HG02981 (cell line): ENCODE data around the gene MED13L.

Source experiments
- ATAC-seq: cut with Tn5 transposase; IDR thresholded peaks from one replicate; pipeline ENCODE4 v1.9.1; 2021; ENCODE audit warnings: mild to moderate bottlenecking, moderate library complexity; ENCODE audit not compliant: unreplicated experiment

The MED13L gene

DNA sequence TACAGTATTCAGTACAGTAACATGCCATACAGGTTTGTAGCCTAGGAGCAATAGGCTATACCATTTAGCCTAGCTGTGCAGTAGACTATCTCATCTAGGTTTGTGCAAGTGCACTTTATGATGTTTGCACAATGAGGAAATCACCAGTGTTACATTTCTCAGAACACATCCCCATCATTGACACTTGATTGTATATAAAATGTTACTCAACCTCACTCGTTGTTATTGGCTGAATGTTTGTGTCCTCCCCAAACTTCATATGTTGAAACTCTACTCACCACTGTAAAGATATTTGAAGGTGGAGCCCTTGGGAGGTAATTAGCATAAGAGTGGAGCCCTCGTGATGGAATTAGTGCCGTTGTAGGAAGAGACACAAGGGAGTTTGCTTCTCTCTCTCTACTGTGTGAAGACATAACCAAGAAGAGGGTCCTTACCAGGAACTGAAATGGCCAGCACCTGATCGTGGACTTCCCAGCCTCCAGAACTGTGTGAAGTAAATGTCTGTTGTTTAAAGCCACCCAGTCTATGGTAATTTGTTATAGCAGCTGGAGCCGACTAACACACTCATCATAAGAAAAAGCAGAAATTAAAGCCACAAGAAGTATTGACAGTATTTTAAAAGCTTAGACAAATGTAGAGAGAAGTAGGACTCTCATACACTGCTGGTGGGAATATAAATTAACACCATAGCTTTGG is 3.2 kb upstream of the MED13L start:
- no peak for ATAC-seq

DNA sequence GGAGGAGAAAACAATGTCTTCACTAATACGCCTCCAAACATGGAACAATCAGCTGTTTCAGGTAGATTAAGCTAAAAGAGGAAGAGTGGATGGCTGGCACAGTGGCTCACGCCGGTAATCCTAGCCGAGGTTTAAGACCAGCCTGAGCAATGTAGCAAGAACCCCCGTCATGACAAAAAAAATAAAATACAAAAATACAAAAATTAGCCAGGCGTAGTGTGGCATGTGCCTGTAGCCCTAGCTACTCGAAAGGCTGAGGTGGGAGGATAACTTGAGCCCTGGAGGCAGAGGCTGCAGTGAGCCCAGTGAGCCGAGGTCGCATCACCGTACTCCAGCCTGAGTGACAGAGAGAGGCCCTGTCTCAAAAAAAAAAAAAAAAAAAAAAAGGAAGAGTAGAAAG is 1.2 kb upstream of the MED13L start:
- no peak for ATAC-seq

DNA sequence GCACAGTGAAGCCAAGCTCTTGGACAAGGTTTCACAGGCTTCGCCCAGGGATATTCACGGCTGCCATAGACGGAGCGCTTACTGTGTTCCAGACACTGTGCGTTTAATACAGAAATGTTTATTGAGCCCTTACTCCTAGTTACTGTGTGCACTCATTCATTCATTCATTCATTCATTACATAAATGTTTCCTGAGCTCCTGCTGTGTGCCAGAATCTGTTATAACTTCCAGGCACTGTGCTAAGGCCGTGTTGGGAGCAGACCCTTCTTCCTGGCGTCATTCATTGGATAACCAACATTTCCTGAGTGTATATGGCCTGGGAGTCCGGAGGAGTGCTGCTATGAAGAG is 760 bp upstream of the MED13L start:
- no peak for ATAC-seq

DNA sequence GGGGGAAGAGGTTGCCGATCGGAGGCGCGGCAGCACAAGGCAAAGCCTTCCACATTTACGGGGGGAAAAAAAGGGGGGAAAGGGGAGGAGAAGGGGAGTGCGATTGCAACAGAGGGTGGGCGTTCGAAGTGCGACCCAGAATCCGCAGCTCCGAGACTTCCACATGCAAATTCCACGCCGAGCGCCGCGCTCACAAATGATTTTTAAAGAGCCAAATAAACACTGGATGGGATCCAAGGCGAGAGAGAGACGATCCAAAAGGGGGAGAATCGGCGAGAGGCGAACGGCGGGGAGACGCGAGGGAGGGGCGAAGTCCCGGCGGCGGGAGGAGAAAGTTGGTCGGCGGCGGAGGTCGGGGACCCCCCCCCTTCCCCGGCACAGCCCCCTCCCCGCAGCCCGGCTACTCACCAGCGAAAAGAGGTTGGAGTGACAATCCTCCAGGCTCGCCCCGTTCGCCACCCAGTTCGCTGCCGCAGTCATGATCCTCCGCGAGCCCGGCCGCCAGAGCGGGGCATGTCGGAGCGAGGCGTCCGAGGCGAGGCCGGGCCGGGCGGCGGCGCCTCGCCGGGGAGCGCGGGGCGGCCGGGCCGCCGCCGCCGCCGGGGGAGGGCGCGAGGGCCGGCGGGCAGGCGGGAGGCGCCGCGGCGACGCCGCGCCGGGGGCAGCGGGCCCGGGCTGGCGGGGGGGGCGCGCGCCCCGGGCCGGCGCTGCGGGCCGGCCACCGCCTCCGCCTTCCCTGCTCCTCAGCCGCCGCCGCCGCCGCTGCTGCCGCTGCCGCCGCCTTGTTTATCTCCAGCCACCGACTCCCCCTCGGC is 634 bp downstream of the MED13L start:
- ATAC-seq, result peak; percentile 37

DNA sequence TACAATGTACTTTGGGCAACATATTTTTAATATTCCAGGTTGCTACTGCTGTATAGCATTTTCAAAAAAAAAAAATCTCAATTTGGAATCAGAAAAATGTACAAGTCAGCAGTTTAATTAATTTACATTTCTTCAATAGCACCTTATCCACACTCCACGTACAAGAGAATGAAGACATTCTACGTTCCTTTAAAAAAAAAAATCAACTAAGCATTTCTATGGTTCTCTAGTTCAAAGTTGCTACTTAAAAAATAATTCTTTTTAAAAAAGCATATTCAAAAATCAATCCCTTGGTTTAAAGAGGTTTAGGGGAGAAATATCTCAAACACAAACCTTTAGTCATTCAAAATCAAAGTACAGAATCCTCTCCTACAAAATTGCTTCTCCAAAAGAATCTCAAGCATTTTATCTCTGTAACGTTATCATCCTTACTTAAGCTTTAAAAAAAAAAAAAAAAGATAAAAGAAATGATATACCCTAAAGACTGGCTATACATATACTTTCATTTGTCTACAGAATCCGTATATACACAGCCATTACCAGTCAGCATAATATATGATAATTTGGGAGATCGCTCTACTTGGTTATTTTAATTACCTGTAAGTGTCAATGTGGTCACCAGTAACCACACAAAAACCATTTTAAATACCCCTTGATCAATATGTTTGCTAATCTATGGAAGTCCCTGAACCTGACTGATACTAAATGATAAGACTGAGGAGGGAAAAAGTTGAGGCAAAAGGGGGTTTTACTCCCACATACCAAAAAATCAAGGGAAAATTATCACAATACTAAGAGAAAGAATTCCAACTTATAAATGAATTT is 2.7 kb downstream of the MED13L start:
- no peak for ATAC-seq

DNA sequence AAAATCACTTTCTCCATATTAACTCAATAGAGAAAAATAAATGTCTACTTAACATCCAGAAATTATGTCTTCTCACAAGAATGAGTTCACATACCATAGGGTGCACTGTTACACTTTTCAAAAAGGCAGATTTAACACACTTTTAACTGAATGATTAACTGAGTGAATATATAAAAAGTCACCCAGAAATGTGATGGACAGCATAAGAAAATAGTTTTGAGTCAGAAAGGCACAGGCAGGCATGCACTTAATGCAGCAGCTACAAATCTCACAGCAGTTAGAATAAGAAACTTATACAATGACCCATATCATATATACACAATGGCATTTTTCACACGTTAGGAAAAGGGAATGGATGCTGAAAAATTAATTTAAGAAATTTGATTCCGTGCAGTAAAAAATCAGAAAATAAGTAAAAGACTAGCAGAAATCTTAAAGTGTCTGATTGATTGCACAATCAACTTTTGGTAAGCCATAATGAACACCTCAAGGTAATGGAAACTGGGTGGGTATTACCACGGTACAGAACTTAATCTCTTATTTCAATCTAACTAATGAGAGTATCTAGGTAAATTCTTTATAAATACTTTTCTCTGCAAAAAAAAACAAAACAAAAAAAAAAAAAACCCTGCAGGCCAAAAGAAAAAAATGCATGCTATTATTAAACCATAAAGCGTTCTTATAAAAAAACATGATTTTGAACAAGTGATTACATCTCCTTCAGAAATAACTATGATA is 3.5 kb downstream of the MED13L start:
- ATAC-seq, result no peak

DNA sequence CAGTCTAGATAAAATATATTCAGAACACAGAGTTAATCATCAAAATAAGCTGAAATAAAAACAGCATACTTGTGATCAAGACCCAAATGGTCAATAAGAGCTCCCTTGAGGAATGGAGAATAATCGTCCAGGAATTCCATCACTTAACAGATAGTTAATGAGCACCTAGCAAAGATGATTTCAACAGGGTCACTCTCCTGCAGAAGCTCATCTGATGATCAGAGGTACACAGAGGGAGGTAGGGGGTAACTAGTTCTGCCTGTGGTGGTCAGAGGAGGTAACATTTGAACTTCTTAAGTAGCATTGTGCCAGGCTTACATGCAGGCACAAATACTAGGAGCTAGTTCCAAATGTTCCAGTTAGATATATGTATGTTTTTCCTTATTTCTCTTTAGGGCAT is 9.5 kb downstream of the MED13L start:
- ATAC-seq, result no peak

DNA sequence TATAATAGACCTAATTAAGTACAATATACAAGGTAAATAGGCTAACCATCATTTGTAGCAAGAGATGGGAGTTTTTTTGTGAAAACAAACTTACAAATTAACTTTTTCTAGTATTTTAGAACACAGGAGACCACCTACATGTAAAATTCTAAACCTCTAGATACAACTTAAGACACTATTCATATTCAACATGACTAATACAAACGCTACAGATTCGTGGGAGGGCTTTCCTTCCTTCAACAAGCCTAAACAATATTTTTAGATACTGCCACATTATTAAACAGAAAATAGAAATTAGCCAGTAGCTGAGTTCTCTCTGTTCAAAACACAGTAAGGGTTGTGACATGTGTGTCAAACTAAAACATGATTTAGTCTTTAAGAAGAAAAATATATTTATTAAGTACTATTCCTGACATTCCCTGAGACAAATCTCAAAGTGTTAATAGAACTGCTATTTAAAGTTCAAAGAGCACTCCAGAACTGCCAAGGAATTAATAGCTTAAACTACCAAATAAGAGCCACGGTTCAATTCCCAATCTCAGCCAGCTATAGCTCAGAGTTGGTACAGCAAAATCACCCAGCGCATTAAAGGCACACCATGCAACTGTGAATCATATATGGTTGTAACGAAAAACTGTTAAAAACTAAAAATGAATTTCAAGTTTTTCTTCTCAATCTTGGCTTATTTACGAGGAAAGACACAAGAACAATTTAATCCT is 10.7 kb downstream of the MED13L start:
- ATAC-seq, result no peak

DNA sequence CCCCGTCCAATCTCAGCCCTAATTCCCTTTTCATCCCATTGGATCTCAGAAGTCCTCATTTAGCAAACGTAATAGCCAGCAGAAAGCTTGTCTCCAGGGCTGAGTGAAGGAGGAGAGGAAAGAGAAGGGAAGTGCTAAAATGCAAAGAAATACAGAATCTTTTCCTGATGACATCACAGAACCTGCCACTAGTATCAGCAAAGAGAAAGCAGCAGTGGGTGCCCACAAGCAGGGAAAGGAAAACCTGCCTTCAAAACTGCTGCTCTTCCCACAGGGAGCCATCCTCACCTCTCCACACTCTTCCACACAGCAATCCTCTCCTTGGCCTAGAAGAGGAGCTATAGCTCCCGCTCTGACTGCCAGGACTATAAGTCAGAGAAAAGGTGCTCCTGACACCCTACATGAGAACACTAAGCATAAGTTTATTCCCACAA is 11.3 kb downstream of the MED13L start:
- ATAC-seq, result no peak

DNA sequence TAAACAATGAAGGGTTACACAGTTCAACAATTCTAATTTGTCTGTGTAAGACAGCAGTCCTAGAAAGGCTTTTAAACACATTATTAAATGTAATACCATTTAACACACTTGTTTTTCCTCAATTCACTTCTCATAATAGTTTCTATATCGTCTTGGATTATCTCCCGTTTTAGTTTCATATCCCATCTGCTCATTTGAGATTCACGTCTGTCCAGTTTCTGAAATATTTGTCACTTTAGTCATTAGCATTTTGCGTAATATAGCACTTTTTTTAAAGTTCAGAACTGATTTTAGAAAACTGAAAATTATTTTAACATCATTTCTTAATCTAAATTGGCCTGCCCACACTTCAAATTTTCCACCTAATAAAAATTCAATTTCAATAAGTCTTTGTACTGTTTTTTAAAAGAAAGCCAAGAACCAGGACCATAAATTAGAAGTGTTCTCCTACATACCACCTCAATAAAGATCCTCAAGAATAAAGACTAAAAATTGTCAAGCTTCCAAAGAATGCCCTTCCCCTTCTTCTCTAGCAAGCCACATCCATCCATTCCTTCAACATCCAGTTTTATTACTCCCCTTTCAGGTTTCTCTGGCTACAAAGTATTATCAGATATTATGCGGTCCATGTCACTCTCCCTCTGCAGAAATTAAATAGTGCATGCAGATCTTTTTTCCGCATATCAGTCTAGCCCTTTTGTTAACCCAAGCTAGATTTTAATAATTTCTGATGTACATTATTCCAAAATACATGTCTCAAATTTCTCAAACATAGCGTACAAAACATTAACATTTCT is 11.9 kb downstream of the MED13L start:
- ATAC-seq, result no peak

DNA sequence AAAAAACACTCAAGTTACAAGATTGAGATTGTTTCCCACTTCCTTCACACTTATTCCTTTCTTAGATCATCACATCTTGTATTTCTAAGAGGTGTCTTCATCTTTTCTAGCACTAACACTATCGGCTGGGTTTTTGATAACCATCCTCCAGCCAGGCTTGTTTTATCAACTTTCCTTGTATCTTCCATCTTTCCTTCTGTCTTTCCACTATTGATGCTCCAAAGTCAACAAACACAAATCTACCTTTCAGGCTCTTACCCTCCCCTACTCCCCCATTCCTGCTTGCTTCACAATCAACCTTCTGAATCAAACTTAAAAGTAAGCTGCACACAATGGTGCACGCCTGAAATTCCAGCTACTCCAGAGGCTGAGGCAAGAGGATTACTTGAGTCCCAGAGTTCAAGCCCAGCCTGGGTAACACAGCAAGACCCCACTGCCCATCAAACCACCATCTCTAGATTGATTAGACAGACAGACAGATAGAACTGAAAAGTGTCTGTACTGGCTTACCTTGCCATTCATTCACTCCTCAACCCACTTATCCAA is 12.9 kb downstream of the MED13L start:
- ATAC-seq, result no peak

DNA sequence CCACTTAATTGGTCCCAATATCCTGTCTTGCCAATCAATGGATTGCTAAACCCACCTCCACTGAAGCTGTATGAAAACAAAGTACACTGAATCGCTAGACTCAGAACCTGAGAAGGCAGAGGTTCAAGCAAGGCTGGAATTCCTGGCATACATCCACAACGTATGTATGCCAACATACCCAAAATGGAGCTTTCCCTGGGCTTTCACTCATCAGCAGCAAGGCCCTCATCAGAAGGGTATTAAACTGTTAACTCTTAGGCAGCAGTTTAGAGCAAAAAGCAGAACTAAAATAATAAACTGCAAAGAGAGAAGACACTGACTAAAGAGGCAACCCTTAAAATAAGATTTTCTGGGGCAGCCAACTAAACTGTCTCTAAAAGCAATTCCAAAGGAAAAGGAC is 13.6 kb downstream of the MED13L start:
- ATAC-seq, result no peak

DNA sequence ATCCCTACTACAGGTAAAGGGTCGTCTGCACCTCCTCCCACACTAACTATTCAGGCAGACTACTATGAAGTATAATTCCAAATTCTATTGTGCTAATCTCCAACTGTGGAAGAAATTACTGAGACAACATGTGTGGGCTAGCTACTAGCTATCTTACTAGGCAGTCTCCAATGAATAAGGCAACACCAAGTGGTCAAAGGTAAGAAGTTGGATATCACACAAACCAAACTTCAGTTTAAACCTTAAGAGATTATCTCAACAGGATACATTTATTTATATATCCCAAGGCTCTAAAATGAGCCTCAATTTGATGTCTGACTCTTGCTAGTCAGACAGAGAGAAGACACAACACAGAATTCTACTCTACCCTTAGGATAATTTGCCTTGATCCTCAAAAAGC is 14.1 kb downstream of the MED13L start:
- ATAC-seq, result no peak

DNA sequence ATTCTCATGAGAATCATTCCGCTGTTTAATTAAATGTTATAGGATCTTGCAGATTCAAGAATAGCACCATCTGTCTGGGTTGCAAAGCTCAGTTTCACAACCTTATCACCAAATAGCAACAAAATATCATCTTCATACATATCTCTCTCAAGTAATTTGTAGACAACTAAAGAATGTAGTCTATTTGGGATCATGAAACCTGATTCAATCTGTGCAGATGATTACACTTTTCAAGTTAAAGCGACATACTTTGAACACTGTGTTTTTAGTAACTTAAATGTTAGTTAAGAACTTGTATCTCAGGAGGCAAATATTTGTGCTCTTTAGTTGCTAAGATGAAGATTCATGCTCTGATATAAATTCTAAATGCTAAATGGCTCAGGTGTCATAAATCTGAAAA is 14.8 kb downstream of the MED13L start:
- no peak for ATAC-seq

DNA sequence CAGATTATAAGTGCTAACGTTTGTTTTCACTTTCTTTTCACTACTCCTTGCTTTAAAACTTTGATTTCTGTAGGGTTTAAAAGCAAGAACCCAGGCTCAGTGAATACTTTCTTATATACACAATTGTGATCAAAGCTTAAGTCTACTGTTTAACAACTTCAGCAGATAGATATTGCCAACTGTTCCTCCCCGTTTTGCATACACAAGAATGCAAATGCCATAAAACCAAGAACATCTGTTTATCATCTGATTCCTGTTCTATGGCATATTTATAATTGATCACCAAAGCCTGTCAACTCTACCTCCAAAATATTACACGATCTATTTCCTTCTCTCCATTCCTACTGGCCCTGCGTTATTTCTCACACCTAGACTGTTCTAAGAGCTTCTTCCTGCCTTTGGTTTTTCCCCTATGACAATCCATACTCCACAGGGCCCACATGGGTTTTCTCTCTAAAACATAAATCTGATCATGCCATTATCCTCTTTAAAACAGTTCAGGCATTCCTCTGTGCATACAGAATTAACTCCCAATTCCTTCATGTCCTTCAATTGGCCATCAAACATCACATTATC is 15.9 kb downstream of the MED13L start:
- ATAC-seq, result no peak

DNA sequence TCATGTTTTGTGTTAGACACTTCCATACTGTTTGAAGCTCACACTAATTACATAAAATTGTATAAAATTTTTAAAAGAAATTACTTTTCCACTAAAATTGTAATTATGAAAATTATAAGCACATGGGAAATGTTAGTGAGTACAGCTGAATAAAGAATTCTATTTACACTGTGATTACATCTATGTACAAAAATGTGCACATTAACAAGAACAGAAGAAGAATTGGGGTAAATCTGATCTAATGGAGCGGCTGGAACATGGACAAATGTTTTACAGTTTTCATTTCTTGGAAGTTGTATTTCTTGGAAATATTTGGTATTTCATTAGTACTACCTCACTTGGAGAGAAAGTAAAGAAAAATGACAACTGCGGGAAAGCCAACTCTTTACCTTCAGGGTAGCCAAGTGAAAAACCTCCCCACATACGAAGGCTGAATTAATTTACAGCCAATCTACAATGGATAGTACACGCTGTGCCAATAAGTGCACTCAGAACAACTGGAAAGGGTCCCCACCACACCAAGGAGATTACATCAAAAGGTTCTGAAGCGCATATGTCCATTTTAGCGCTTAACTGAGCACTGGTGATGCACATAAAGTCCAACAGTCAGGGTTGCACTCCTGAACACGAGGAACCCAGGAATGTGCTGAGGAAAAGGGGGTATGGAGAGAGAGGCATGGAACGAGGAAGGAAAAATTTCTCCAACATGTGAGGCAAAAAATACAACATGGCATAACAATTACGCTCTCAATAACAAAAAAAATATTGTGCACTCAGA is 17.5 kb downstream of the MED13L start:
- ATAC-seq, result no peak

DNA sequence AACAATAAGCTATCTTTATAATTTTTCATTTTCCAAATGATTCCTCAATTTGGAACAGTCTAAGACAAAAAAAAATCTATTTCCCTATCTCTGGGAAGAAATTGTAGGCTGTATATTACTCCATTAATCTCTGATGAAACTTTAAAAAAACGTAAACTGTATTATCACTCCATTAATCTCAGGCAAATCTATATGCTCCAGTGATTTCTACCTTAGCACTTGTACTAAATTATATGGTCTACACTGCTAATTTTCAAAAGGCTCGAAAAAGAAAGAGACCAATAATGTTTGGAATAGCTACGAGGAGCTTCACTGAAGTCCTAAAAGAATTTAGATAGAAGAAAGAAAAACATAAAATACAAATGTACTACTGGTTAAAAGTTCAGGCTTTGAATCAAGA is 19.7 kb downstream of the MED13L start:
- ATAC-seq, result no peak

DNA sequence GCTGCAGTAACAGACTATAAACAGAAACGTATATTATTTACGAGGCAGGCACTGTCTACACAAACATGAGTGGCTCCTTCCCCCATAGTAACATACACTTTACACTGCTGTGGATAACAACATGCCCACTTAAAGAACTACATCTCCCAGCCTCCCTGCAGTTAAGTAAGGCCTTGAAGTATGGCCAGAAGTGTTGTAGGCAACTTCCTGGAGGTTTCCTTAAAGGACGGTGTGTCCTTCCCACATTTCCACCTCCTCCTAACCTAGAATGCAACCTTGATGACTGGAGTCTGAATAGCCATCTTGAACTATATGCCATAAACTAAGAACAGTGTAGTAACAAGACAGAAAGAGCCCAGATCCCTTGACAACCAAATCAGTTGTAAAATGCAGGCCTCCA is 20.3 kb downstream of the MED13L start:
- no peak for ATAC-seq
